SU-DHL-6 (cell line): Measurements from ENCODE around the gene GDF10.

Source experiments
- H2AFZ ChIP-seq: fragments of 200-600 bp; sonication (generic); 2 replicates; pipeline ENCODE4 v1.6.1; 2014; ENCODE audit warnings: low read depth, mild to moderate bottlenecking, moderate library complexity, mixed read lengths, antibody characterized with exemption, low read length; ENCODE audit not compliant: severe bottlenecking
- H3F3A ChIP-seq: fragments of 200-600 bp; shearing (Covaris generic); 2 replicates; pipeline ENCODE4 v1.6.0; 2016; ENCODE audit warnings: antibody characterized with exemption, mild to moderate bottlenecking; ENCODE audit not compliant: insufficient read depth
- H3K27ac ChIP-seq: fragments of 200-600 bp; sonication (generic); 2 replicates; pipeline ENCODE4 v1.5.1; 2016; ENCODE audit warnings: low read depth, mild to moderate bottlenecking, low read length, moderate library complexity, mixed read lengths
- H3K27me3 ChIP-seq: fragments of 200-600 bp; sonication (generic), shearing (Covaris generic); 2 replicates; pipeline ENCODE4 v1.6.0; 2014; ENCODE audit warnings: mild to moderate bottlenecking, low read length
- H3K36me3 ChIP-seq: fragments of 200-600 bp; sonication (generic); 2 replicates; pipeline ENCODE4 v1.6.1; 2014; ENCODE audit warnings: mild to moderate bottlenecking, low read length, mixed read lengths
- H3K4me2 ChIP-seq: fragments of 300-600, 200-600 bp; shearing (Covaris generic), sonication (generic); 2 replicates; pipeline ENCODE4 v1.6.0; 2014; ENCODE audit warnings: low read length, low read depth, mild to moderate bottlenecking; ENCODE audit not compliant: poor library complexity, severe bottlenecking
- H3K4me3 ChIP-seq: fragments of 200-600 bp; sonication (generic); 2 replicates; pipeline ENCODE4 v1.5.1; 2014; ENCODE audit warnings: antibody characterized with exemption, low read length, mild to moderate bottlenecking, mixed read lengths; ENCODE audit not compliant: insufficient read depth, poor library complexity, severe bottlenecking
- H3K79me2 ChIP-seq: fragments of 200-600 bp; sonication (generic); 2 replicates; pipeline ENCODE4 v1.6.1; 2014; ENCODE audit warnings: mild to moderate bottlenecking, low read length, moderate library complexity; ENCODE audit not compliant: insufficient read depth
- H3K9ac ChIP-seq: fragments of 200-600 bp; sonication (generic); 2 replicates; pipeline ENCODE4 v1.7.0; 2014; ENCODE audit warnings: mild to moderate bottlenecking, low read length
- H3K9me2 ChIP-seq: fragments of 200-600 bp; sonication (generic); replicated peaks from 2 replicates; pipeline ENCODE4 v1.6.1; 2014; ENCODE audit warnings: low read length; ENCODE audit not compliant: insufficient read depth
- H3K9me3 ChIP-seq: fragments of 200-600 bp; sonication (generic); 2 replicates; pipeline ENCODE4 v1.6.1; 2014; ENCODE audit warnings: low read length, mixed read lengths; ENCODE audit not compliant: insufficient read depth
- H4K20me1 ChIP-seq: fragments of 200-600 bp; sonication (generic); 2 replicates; pipeline ENCODE4 v1.6.1; 2014; ENCODE audit warnings: low read depth, mild to moderate bottlenecking, antibody characterized with exemption, low read length, moderate library complexity, mixed read lengths
- CTCF ChIP-seq: fragments of 200-600 bp; sonication (generic); IDR thresholded peaks from one replicate; pipeline ENCODE4 v1.5.1; 2017; ENCODE audit warnings: antibody characterized with exemption, mild to moderate bottlenecking, low read length, moderate library complexity; ENCODE audit not compliant: insufficient read depth, poor library complexity, severe bottlenecking
- EZH2phosphoT487 ChIP-seq: fragments of 200-600 bp; sonication (generic), shearing (Covaris generic); conservative IDR thresholded peaks from 2 replicates; pipeline ENCODE4 v1.6.1; 2018; ENCODE audit warnings: mild to moderate bottlenecking, antibody characterized with exemption, low read length, moderate library complexity, mixed read lengths

The GDF10 gene

DNA sequence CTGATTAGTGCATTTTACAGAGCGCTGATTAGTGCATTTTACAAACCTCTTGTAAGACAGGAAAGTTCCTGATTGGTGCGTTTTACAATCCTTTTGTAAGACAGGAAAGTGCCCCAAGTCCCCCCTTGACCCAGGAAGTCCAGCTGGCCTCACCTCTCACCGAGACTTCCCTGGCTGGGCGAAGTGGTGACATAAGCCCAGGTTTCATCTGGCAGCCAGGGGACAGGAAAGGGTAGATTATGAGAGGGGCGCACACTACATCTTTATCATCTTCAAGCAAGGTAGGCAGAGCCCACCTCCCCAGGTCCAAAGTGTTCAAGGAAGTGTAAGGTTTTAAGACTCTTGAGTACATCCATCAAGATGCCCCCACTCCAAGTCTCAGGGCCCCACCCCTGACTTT lies 5.5 kb upstream of the GDF10 start:
- Histone ChIP-seq H3K4me3 (no peak overlapping the region), H3K9me2 (no peaks in the 10 kb centered on the region), H3K9ac (no peak overlapping the region), H3K4me2 (no peak overlapping the region), H3K36me3 (no peaks in the 10 kb centered on the region), H3K27me3 (no peaks in the 10 kb centered on the region), H3K27ac (no peak overlapping the region), H3K9me3 (no peaks in the 10 kb centered on the region), H4K20me1 (no peaks in the 10 kb centered on the region), H3K79me2 (no peaks in the 10 kb centered on the region), H2AFZ (no peak overlapping the region), H3F3A (no peaks in the 10 kb centered on the region)
- TF ChIP-seq CTCF: no peak
- no peak for TF ChIP-seq EZH2phosphoT487

- Histone ChIP-seq H3K4me2 (no peak overlapping the region), H3K27me3 (no peaks in the 10 kb centered on the region), H3K4me3 (no peak overlapping the region), H3K36me3 (no peaks in the 10 kb centered on the region), H3K9me2 (no peaks in the 10 kb centered on the region), H3K9ac (no peak overlapping the region), H3F3A (no peaks in the 10 kb centered on the region), H3K27ac (no peak overlapping the region), H3K79me2 (no peaks in the 10 kb centered on the region), H4K20me1 (no peaks in the 10 kb centered on the region), H3K9me3 (no peaks in the 10 kb centered on the region), H2AFZ (no peak overlapping the region)
- no peak for TF ChIP-seq CTCF
- no peak for TF ChIP-seq EZH2phosphoT487
These were observed 4.6 kb upstream of the GDF10 start for GRCh38 chr10:47295411-47295810.

GRCh38 chr10:47296156-47296894 lies 3.7 kb upstream of the GDF10 start:
- Histone ChIP-seq H3K36me3 (no peaks in the 10 kb centered on the region), H3K27me3 (no peaks in the 10 kb centered on the region), H3K9me2 (no peaks in the 10 kb centered on the region), H3K79me2 (no peaks in the 10 kb centered on the region), H3K4me3 (no peak overlapping the region), H3K9ac (no peak overlapping the region), H3K4me2 (no peak overlapping the region), H2AFZ (no peak overlapping the region), H3K9me3 (no peaks in the 10 kb centered on the region), H3K27ac (no peak overlapping the region), H3F3A (no peaks in the 10 kb centered on the region), H4K20me1 (no peaks in the 10 kb centered on the region)
- TF ChIP-seq EZH2phosphoT487 (no peak), CTCF (no peak)

- H3F3A ChIP-seq: no peaks in the 10 kb centered on the region
- TF ChIP-seq EZH2phosphoT487 (no peak), CTCF (no peak)
- H3K9ac ChIP-seq: no peak overlapping the region
- H2AFZ ChIP-seq: no peak overlapping the region
- H3K36me3 ChIP-seq: no peaks in the 10 kb centered on the region
- no peak overlapping the region for H3K4me2 ChIP-seq
- H4K20me1 ChIP-seq: no peaks in the 10 kb centered on the region
- no peaks in the 10 kb centered on the region for H3K27me3 ChIP-seq
- no peaks in the 10 kb centered on the region for H3K79me2 ChIP-seq
- H3K9me3 ChIP-seq: no peaks in the 10 kb centered on the region
- H3K4me3 ChIP-seq: no peak overlapping the region
- no peak overlapping the region for H3K27ac ChIP-seq
- H3K9me2 ChIP-seq: no peaks in the 10 kb centered on the region
These were observed 3.1 kb upstream of the GDF10 start for GRCh38 chr10:47296941-47297340.
